ENCODE measurements around the gene COL21A1.

DNA sequence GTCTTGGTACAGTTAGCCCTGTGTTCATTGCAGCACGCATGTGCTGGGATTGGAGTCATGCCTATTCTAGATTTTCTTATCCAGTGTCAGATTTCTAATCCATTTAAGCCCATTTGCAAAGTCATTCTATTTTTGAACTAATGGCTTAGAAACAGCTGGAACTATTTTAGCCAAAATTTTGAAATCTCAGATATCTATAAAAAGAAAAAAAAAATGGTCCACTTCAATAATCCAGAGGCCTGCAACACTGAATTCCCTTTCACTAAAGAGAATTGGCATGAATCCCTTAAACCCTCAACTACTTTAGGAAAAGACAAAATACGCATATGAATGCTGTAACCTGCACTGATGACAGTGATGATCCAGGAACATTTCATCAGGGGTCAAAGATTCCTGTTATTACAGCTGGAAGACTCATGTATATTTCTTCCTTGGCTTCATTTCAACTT is 1.5 kb downstream of the COL21A1 start:
- TF ChIP-seq, protein P1, sequence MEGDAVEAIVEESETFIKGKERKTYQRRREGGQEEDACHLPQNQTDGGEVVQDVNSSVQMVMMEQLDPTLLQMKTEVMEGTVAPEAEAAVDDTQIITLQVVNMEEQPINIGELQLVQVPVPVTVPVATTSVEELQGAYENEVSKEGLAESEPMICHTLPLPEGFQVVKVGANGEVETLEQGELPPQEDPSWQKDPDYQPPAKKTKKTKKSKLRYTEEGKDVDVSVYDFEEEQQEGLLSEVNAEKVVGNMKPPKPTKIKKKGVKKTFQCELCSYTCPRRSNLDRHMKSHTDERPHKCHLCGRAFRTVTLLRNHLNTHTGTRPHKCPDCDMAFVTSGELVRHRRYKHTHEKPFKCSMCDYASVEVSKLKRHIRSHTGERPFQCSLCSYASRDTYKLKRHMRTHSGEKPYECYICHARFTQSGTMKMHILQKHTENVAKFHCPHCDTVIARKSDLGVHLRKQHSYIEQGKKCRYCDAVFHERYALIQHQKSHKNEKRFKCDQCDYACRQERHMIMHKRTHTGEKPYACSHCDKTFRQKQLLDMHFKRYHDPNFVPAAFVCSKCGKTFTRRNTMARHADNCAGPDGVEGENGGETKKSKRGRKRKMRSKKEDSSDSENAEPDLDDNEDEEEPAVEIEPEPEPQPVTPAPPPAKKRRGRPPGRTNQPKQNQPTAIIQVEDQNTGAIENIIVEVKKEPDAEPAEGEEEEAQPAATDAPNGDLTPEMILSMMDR (IDR thresholded peaks at IDR 0.05): no peak
- TF ChIP-seq EP300 (IDR thresholded peaks at IDR 0.05) (no peak), POLR2A (IDR thresholded peaks at IDR 0.05) (no peak), POLR2AphosphoS5 (IDR thresholded peaks at IDR 0.05) (no peak)
